GM12878 (cell line): ENCODE data around the gene IQGAP3. TPM values are rescaled to one million over a fixed set of nuclear protein-coding genes. Genes with fewer than 3 reads are reported as not detected.
A peak's percentile ranks its signal among the peaks of the same experiment; 100 is the strongest.

Source experiments
- ATAC-seq: fragments of 200-7000 bp; cut with Tn5 transposase; 3 replicates; pipeline ENCODE4 v1.9.1; 2020; ENCODE audit warnings: mild to moderate bottlenecking, moderate library complexity
- BruUV-seq: library from RNA; stranded (reverse); fragments of 400-500 nt; replicated peaks from 2 replicates; lab custom pipeline; 2021; lab: Mats Ljungman, UMichigan
- CTCF ChIA-PET: fragments of 300-600 bp; sonication (Branson Sonifier 250); formaldehyde crosslinking; extraction: SDS; loops from one replicate; lab custom pipeline; 2021; ENCODE audit warnings: inconsistent platforms; lab: Yijun Ruan, JAX
- POLR2A ChIA-PET: fragments of 350-600 bp; formaldehyde crosslinking; extraction: SDS; loops from one replicate; lab custom pipeline; 2021; ENCODE audit warnings: inconsistent platforms; lab: Charles Lee
- RAD21 ChIA-PET: fragments of 300-600 bp; sonication (Branson Sonifier 250); formaldehyde crosslinking; loops from one replicate; lab custom pipeline; 2023; ENCODE audit warnings: antibody characterized with exemption; ENCODE audit not compliant: unreplicated experiment; lab: Charles Lee
- SMC1A ChIA-PET: fragments of 300-600 bp; sonication (Branson Sonifier 250); formaldehyde crosslinking; loops from one replicate; lab custom pipeline; 2023; ENCODE audit not compliant: unreplicated experiment, uncharacterized antibody; lab: Charles Lee
- DNase-seq: peaks from one replicate; pipeline ENCODE4 v3.0.0-alpha.2; 2011; ENCODE audit warnings: low read depth, low spot score
- FAIRE-seq: peaks from 3 replicates; lab custom pipeline; 2011; peaks lifted over from hg19 to GRCh38; lab: Jason Lieb, UNC
- H2AFZ ChIP-seq: 2 replicates; pipeline ENCODE4 v1.6.0; 2011; ENCODE audit warnings: low read depth, low read length, control low read depth; ENCODE audit not compliant: control insufficient read depth
- H3K27ac ChIP-seq: 2 replicates; pipeline ENCODE4 v1.5.1; 2011; ENCODE audit warnings: control low read depth; ENCODE audit not compliant: control insufficient read depth, insufficient read depth
- H3K27me3 ChIP-seq, 2 experiments: replicated peaks in 1 of 2; 2 replicates each; pipeline versions ENCODE4 v1.6.0 to v1.6.1; 2011; ENCODE audit warnings: low read length in 1 of 2; ENCODE audit not compliant: control insufficient read depth in 2 of 2, insufficient read depth in 2 of 2
- H3K36me3 ChIP-seq, 2 experiments: 2 replicates each; pipeline ENCODE4 v1.5.1; 2011; ENCODE audit warnings: low read length in 1 of 2; ENCODE audit not compliant: control insufficient read depth in 2 of 2, insufficient read depth in 2 of 2
- H3K4me1 ChIP-seq: 2 replicates; pipeline ENCODE4 v1.6.1; 2011; ENCODE audit warnings: mild to moderate bottlenecking, low read length, moderate library complexity, mixed read lengths; ENCODE audit not compliant: control insufficient read depth, insufficient read depth
- H3K4me2 ChIP-seq: 2 replicates; pipeline ENCODE4 v1.6.0; 2011; ENCODE audit warnings: control low read depth; ENCODE audit not compliant: control insufficient read depth, insufficient read depth
- H3K4me3 ChIP-seq: fragments of 200-600 bp; sonication (generic); 2 replicates; pipeline ENCODE4 v1.5.1; 2016
- H3K79me2 ChIP-seq: 2 replicates; pipeline ENCODE4 v1.6.0; 2011; ENCODE audit warnings: low read length; ENCODE audit not compliant: control insufficient read depth, insufficient read depth
- H3K9ac ChIP-seq: 2 replicates; pipeline ENCODE4 v1.8.0; 2011; ENCODE audit warnings: low read length, control low read depth, mixed read lengths; ENCODE audit not compliant: control insufficient read depth, insufficient read depth
- H3K9me3 ChIP-seq: replicated peaks from 3 replicates; pipeline ENCODE4 v1.5.1; 2011; ENCODE audit warnings: mild to moderate bottlenecking, low read length; ENCODE audit not compliant: control insufficient read depth, insufficient read depth
- H4K20me1 ChIP-seq: 2 replicates; pipeline ENCODE4 v1.6.0; 2011; ENCODE audit not compliant: control insufficient read depth, insufficient read depth
- ATF2 ChIP-seq: IDR thresholded peaks from 2 replicates; pipeline ENCODE4 v1.6.1; 2012; ENCODE audit warnings: low read length, inconsistent platforms
- ATF3 ChIP-seq: IDR thresholded peaks from 2 replicates; pipeline ENCODE4 v1.6.1; 2011; ENCODE audit warnings: low read depth, mild to moderate bottlenecking, low read length, moderate library complexity, borderline replicate concordance; ENCODE audit errors: extremely low read depth
- CBX5 ChIP-seq: sonication (generic); IDR thresholded peaks from 2 replicates; pipeline ENCODE4 v1.6.1; 2016; ENCODE audit warnings: low read depth, moderate library complexity, mild to moderate bottlenecking, inconsistent platforms
- CTCF ChIP-seq, 3 experiments: IDR thresholded peaks in 2 of 3; conservative IDR thresholded peaks in 1 of 3; 2 replicates each; pipeline ENCODE4 v1.5.1; 2011; ENCODE audit warnings: low read depth in 3 of 3, low read length in 3 of 3, mild to moderate bottlenecking in 3 of 3, control low read depth in 2 of 3, moderate library complexity in 2 of 3, inconsistent platforms in 1 of 3, mixed read lengths in 1 of 3; ENCODE audit not compliant: control insufficient read depth in 2 of 3, insufficient read depth in 1 of 3; ENCODE audit errors: extremely low read depth in 1 of 3
- E4F1 ChIP-seq: fragments of 450-650 bp; IDR thresholded peaks from 2 replicates; pipeline ENCODE4 v1.6.1; 2018; ENCODE audit warnings: borderline replicate concordance, mild to moderate bottlenecking; ENCODE audit not compliant: partially characterized antibody
- MTA3 ChIP-seq: IDR thresholded peaks from 2 replicates; pipeline ENCODE4 v1.6.1; 2012; ENCODE audit warnings: low read length, inconsistent platforms, borderline replicate concordance
- MXI1 ChIP-seq: fragments of 150-350 bp; IDR thresholded peaks from 2 replicates; pipeline ENCODE4 v1.6.1; 2011; ENCODE audit warnings: low read depth, mild to moderate bottlenecking, inconsistent platforms, low read length, improper control_type of control experiment
- PAX8 ChIP-seq: fragments of 450-650 bp; IDR thresholded peaks from 2 replicates; pipeline ENCODE4 v1.6.1; 2017; ENCODE audit warnings: mild to moderate bottlenecking, moderate library complexity
- PKNOX1 ChIP-seq: fragments of 450-650 bp; IDR thresholded peaks from 2 replicates; pipeline ENCODE4 v1.6.1; 2016; ENCODE audit warnings: mild to moderate bottlenecking
- POLR2A ChIP-seq: IDR thresholded peaks from 2 replicates; pipeline ENCODE4 v1.6.1; 2011; ENCODE audit warnings: low read depth, mild to moderate bottlenecking, low read length
- RCOR1 ChIP-seq: conservative IDR thresholded peaks from 2 replicates; pipeline ENCODE4 v1.6.1; 2012; ENCODE audit warnings: low read depth, low read length, improper control_type of control experiment
- SMARCA5 ChIP-seq: fragments of 450-650 bp; IDR thresholded peaks from 2 replicates; pipeline ENCODE4 v1.6.1; 2017; ENCODE audit warnings: mild to moderate bottlenecking
- SPI1 ChIP-seq: IDR thresholded peaks from 2 replicates; pipeline ENCODE4 v1.6.1; 2011; ENCODE audit warnings: low read depth, mild to moderate bottlenecking, low read length, moderate library complexity, borderline replicate concordance; ENCODE audit not compliant: insufficient read depth
- TCF7 ChIP-seq: IDR thresholded peaks from 2 replicates; pipeline ENCODE4 v1.6.1; 2014; ENCODE audit warnings: antibody characterized with exemption, borderline replicate concordance
- ZNF384 ChIP-seq: IDR thresholded peaks from 2 replicates; pipeline ENCODE4 v1.6.1; 2012; ENCODE audit warnings: low read depth, mild to moderate bottlenecking, low read length, improper control_type of control experiment, borderline replicate concordance
- WGBS: methylation state at CpG from one replicate; pipeline ENCODE4 v1.1.6; 2016; ENCODE audit warnings: low lambda C conversion rate; ENCODE audit not compliant: insufficient replicate concordance, insufficient coverage; ENCODE audit errors: missing lambda C conversion rate; 5-methylcytosine and 5-hydroxymethylcytosine counted together
- in situ Hi-C: fragments of 300-500 bp; cut with MboI; formaldehyde crosslinking; loops from 9 replicates; pipeline ENCODE4 v1.14.3; 2018; ENCODE audit warnings: mixed read lengths
- intact Hi-C: fragments of 100-400 bp; cut with micrococcal nuclease; formaldehyde crosslinking; loops from one replicate; pipeline ENCODE4 v1.14.2; 2022; ENCODE audit not compliant: unreplicated experiment
- polyA plus RNA-seq, 11 experiments: library from polyadenylated mRNA; depleted of rRNA in 4 of 11; unstranded in 6 of 11; stranded (reverse) in 5 of 11; fragments of >200 nt; fragmentation: Nextera tagmentation in 4 of 11; fragmentation: Illumina TruSeq in 1 of 11; extraction: Ambion mirVana in 4 of 11; extraction: Trizol in 1 of 11; gene quantifications; 1 replicate in 1 of 11; 2 replicates in 10 of 11; pipeline versions ENCODE4 v1.2.1 to v1.2.3, GENCODE V29; 2011 to 2016; ENCODE audit warnings: inconsistent platforms in 2 of 11, missing spikeins in 2 of 11, low read depth in 1 of 11
- total RNA-seq, 4 experiments: library from RNA; depleted of rRNA in 3 of 4; stranded (reverse); fragments of >200 nt in 3 of 4; fragmentation: Illumina TruSeq in 1 of 4; extraction: Trizol in 1 of 4; gene quantifications; 2 replicates each; pipeline versions ENCODE4 v1.2.1 to v1.2.3, GENCODE V29; 2013 to 2021

The IQGAP3 gene
- total and polyA plus RNA-seq, 10 of the 15 experiments (the other 5 are each of a cell fraction or from before 2014, with no cell fraction given), result 1.1 to 10.7 (median 7.9) TPM

GRCh38 chr1:156599811-156600210, 27.4 kb upstream of the IQGAP3 start:
- Histone ChIP-seq H3K4me2 (peak overlapping the region; percentile 97), H3K4me3 (peak overlapping the region; percentile 82), H3K79me2 (peaks cover 32% of the 10 kb centered on the region), H3K36me3 (peaks cover 19% of the 10 kb centered on the region in 2 experiments; a peak in 3 of 4 replicates), H3K9ac (no peak overlapping the region; the same call in 1 of the 2 replicates), H2AFZ (no peak overlapping the region), H3K27ac (peak overlapping the region; percentile 46), H3K4me1 (peaks cover 9% of the 10 kb centered on the region), H4K20me1 (no peaks in the 10 kb centered on the region), H3K9me3 (no peaks in the 10 kb centered on the region), H3K27me3 (no peaks in the 10 kb centered on the region)
- FAIRE-seq (no peak), ATAC-seq (peak; percentile 83), DNase-seq (no peak)
- POLR2A ChIA-PET, result interaction anchor here (1.0 to 4.3 kb wide), 6 partner anchors 8 to 142 kb away, joined by 3 to 39 read pairs (median 3); partner anchors contain the start of gene NAXE
- TF ChIP-seq RCOR1 (no peak), TCF7 (no peak), ATF2 (no peak), ZNF384 (peak; percentile 47; the same call in 1 of the 2 replicates), SPI1 (peak; percentile 77; the same call in 1 of the 2 replicates), MTA3 (no peak), POLR2A (no peak), PAX8 (no peak), MXI1 (peak; percentile 21; the same call in 1 of the 2 replicates), CBX5 (no peak), SMARCA5 (no peak), ATF3 (no peak), PKNOX1 (peak; percentile 40), E4F1 (no peak), CTCF (IDR thresholded peaks at IDR 0.05 in 2 of 3, conservative IDR thresholded peaks at IDR 0.05 in 1 of 3; ENCODE audit: control insufficient read depth in 2 of 3, extremely low read depth in 1 of 3, insufficient read depth in 1 of 3, low read depth in 3 of 3, low read length in 3 of 3) (peak; percentile 29 to 41 (median 36); a peak in 4 of 6 replicates)
- SMC1A ChIA-PET, result interaction anchor here (0.8 to 7.7 kb wide), 5 partner anchors 8 to 111 kb away, joined by 3 to 47 read pairs (median 4); partner anchors contain the start of gene NAXE
- RAD21 ChIA-PET, result interaction anchor here (0.7 to 3.2 kb wide), 8 partner anchors 8 to 252 kb away, joined by 3 to 18 read pairs (median 4); partner anchors contain the start of gene NAXE
- CTCF ChIA-PET, result interaction anchor here (0.6 to 5.0 kb wide), 18 partner anchors 8 to 1407 kb away, joined by 3 to 49 read pairs (median 4); partner anchors contain the start of genes NAXE and TTC24
- in situ Hi-C loops (loop anchor here (10.0 kb wide), 1 partner anchor 145 kb away; no protein-coding TSS in a partner anchor), intact Hi-C loops (loop anchor here (5.0 to 10.0 kb wide), 2 partner anchors 93 to 115 kb away; no protein-coding TSS in a partner anchor)
- WGBS, result 24% methylated on average over 1 of the region's 3 CpGs
- BruUV-seq, result no TSS peak
